ENCODE measurements around the gene CEP41. TPM values are rescaled to one million over a fixed set of nuclear protein-coding genes. Genes with fewer than 3 reads are reported as not detected.

CEP41 gene
- total and polyA plus RNA-seq, 4 donors = 2.3 to 3.5 (median 2.8) TPM

DNA sequence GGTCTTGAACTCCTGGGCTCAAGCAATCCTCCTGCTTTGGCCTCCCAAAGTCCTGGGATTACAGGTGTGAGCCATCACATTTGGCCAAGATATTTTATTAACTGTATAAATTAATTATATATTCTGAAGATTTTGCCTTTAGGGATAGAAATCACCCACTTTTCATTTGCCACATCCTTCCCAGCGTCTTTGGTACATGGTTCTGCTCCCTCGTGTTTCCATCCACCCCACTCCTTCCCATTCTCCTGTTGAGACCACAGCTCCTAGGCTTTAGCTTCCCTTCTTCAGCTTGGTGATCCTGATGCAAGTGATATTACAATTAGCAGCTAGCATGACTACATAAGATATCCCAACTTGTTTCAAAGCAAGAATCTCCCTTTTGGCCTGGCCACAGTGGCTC, 52.1 kb downstream of the CEP41 start:
- H3K9ac ChIP-seq (ENCODE audit: low read depth in 1 of 2, low read length in 2 of 2) = no peak overlapping the region
- H3K4me3 ChIP-seq (ENCODE audit: low read depth in 1 of 3, low read length in 3 of 3) = no peak overlapping the region
- H3K27me3 ChIP-seq (ENCODE audit: control insufficient read depth in 4 of 4, insufficient read depth in 4 of 4, low read length in 3 of 4) = no peaks in the 10 kb centered on the region
- WGBS = 70% methylated on average over 2 of the region's 2 CpGs
- no peak overlapping the region for H3K27ac ChIP-seq (ENCODE audit: low read depth in 1 of 2, low read length in 2 of 2)
- H3K4me1 ChIP-seq (ENCODE audit: control insufficient read depth in 4 of 4, insufficient read depth in 4 of 4, low read length in 3 of 4) = no peaks in the 10 kb centered on the region
- no peak for DNase-seq (ENCODE audit: low spot score)
- H3K9me3 ChIP-seq (ENCODE audit: control insufficient read depth in 4 of 4, low read length in 3 of 4) = no peaks in the 10 kb centered on the region
- H3K36me3 ChIP-seq (ENCODE audit: control insufficient read depth in 4 of 4, insufficient read depth in 3 of 4, low read depth in 1 of 4, low read length in 3 of 4) = no peaks in the 10 kb centered on the region
- no peak for TF ChIP-seq JUND (IDR thresholded peaks at IDR 0.05)
- no peak for TF ChIP-seq SP1 (IDR thresholded peaks at IDR 0.05)
- no peak for TF ChIP-seq TAF1 (conservative IDR thresholded peaks at IDR 0.05)
- no peak for TF ChIP-seq FOXA2 (IDR thresholded peaks at IDR 0.05)

DNA sequence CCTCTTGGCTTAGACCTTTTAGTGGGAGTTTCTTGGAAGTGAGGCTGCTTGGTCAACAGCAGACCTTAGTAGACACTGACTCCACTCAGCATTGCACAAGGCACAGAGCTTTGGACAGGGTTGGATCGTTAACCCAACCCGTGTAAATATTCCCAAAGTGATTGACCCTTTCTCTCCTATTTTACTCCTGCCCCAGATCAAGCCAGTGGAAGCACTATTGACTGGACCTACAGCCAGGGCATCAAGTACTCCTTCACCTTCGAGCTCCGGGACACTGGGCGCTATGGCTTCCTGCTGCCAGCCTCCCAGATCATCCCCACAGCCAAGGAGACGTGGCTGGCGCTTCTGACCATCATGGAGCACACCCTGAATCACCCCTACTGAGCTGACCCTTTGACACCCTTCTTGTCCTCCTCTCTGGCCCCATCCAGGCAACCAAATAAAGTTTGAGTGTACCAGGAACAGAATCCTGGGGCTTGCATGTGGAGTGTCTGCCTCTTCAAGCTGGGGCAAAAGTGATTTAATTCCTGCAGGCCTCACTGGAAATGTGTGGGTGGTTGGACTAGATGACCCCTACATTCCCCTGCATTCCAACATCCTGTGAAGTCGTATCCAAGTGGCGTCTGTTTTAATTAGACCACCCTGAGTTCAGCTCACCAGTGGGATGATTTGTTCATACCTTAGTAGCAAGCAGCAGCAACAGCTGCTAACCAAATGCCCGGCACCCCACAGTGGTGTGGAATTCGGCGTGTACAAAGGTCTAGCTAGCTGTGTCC, 53.0 kb downstream of the CEP41 start:
- 76% methylated on average over 12 of the region's 12 CpGs for WGBS
- Histone ChIP-seq H3K9me3 (ENCODE audit: control insufficient read depth in 4 of 4, low read length in 3 of 4) (no peaks in the 10 kb centered on the region), H3K36me3 (ENCODE audit: control insufficient read depth in 4 of 4, insufficient read depth in 3 of 4, low read depth in 1 of 4, low read length in 3 of 4) (no peaks in the 10 kb centered on the region), H3K27me3 (ENCODE audit: control insufficient read depth in 4 of 4, insufficient read depth in 4 of 4, low read length in 3 of 4) (no peaks in the 10 kb centered on the region), H3K9ac (ENCODE audit: low read depth in 1 of 2, low read length in 2 of 2) (no peak overlapping the region), H3K4me1 (ENCODE audit: control insufficient read depth in 4 of 4, insufficient read depth in 4 of 4, low read length in 3 of 4) (no peaks in the 10 kb centered on the region), H3K4me3 (ENCODE audit: low read depth in 1 of 3, low read length in 3 of 3) (no peak overlapping the region), H3K27ac (ENCODE audit: low read depth in 1 of 2, low read length in 2 of 2) (no peak overlapping the region)
- DNase-seq (ENCODE audit: low spot score) = peak; percentile 16
- TF ChIP-seq RXRA (IDR thresholded peaks at IDR 0.05) (no peak), HNF4A (conservative IDR thresholded peaks at IDR 0.05) (no peak)

DNA sequence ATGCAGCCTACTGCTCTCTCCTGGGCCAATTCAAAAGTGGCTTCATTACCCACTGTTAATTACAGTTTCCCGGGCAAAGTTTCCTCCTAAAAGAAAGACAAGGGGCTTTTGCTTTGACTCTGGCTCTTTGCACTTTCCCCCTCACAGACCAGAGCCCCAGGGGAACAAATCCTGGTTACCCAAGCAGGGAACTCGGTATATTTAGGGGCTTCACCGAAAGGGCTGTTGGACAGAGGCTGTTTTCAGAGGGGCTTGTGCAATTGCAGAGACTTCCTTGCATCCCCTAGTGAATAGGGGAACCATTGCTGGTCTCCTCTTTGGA, 53.5 kb downstream of the CEP41 start:
- no peak overlapping the region for H3K9ac ChIP-seq (ENCODE audit: low read depth in 1 of 2, low read length in 2 of 2)
- no peaks in the 10 kb centered on the region for H3K27me3 ChIP-seq (ENCODE audit: control insufficient read depth in 4 of 4, insufficient read depth in 4 of 4, low read length in 3 of 4)
- WGBS = 93% methylated on average over 3 of the region's 3 CpGs
- H3K36me3 ChIP-seq (ENCODE audit: control insufficient read depth in 4 of 4, insufficient read depth in 3 of 4, low read depth in 1 of 4, low read length in 3 of 4) = no peaks in the 10 kb centered on the region
- peak; percentile 9 for DNase-seq (ENCODE audit: low spot score)
- no peak overlapping the region for H3K4me3 ChIP-seq (ENCODE audit: low read depth in 1 of 3, low read length in 3 of 3)
- TF ChIP-seq, protein P1, sequence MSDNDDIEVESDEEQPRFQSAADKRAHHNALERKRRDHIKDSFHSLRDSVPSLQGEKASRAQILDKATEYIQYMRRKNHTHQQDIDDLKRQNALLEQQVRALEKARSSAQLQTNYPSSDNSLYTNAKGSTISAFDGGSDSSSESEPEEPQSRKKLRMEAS (IDR thresholded peaks at IDR 0.05) = no peak
- TF ChIP-seq HNF4A (conservative IDR thresholded peaks at IDR 0.05) = no peak
- no peak for TF ChIP-seq SP1 (IDR thresholded peaks at IDR 0.05)
- H3K9me3 ChIP-seq (ENCODE audit: control insufficient read depth in 4 of 4, low read length in 3 of 4) = no peaks in the 10 kb centered on the region
- no peaks in the 10 kb centered on the region for H3K4me1 ChIP-seq (ENCODE audit: control insufficient read depth in 4 of 4, insufficient read depth in 4 of 4, low read length in 3 of 4)
- no peak overlapping the region for H3K27ac ChIP-seq (ENCODE audit: low read depth in 1 of 2, low read length in 2 of 2)

DNA sequence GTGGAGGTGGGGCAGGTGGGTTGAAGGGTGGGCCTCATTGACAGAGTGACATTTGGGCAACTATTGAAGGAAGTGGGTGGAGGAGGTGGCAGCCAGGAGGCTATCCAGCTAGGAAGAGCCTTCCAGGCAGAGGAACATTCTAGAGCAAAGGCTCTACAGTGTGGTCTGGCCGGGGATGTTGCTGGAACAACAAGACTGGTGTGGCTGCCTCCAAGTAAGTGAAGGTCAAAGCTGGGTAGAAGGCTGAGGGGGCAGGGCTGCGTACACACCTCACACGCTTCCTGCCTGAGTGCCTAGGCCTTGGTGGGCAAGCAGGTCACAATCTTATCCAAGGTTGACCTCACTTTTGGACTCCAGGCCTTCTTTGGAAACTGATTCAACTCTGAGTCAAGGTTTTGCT, 53.9 kb downstream of the CEP41 start:
- no peak overlapping the region for H3K4me3 ChIP-seq (ENCODE audit: low read depth in 1 of 3, low read length in 3 of 3)
- TF ChIP-seq HNF4A (conservative IDR thresholded peaks at IDR 0.05) = no peak
- TF ChIP-seq, protein P2, sequence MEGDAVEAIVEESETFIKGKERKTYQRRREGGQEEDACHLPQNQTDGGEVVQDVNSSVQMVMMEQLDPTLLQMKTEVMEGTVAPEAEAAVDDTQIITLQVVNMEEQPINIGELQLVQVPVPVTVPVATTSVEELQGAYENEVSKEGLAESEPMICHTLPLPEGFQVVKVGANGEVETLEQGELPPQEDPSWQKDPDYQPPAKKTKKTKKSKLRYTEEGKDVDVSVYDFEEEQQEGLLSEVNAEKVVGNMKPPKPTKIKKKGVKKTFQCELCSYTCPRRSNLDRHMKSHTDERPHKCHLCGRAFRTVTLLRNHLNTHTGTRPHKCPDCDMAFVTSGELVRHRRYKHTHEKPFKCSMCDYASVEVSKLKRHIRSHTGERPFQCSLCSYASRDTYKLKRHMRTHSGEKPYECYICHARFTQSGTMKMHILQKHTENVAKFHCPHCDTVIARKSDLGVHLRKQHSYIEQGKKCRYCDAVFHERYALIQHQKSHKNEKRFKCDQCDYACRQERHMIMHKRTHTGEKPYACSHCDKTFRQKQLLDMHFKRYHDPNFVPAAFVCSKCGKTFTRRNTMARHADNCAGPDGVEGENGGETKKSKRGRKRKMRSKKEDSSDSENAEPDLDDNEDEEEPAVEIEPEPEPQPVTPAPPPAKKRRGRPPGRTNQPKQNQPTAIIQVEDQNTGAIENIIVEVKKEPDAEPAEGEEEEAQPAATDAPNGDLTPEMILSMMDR (IDR thresholded peaks at IDR 0.05; ENCODE audit: low read depth, low read length, missing input control) = no peak
- TF ChIP-seq, protein P3, sequence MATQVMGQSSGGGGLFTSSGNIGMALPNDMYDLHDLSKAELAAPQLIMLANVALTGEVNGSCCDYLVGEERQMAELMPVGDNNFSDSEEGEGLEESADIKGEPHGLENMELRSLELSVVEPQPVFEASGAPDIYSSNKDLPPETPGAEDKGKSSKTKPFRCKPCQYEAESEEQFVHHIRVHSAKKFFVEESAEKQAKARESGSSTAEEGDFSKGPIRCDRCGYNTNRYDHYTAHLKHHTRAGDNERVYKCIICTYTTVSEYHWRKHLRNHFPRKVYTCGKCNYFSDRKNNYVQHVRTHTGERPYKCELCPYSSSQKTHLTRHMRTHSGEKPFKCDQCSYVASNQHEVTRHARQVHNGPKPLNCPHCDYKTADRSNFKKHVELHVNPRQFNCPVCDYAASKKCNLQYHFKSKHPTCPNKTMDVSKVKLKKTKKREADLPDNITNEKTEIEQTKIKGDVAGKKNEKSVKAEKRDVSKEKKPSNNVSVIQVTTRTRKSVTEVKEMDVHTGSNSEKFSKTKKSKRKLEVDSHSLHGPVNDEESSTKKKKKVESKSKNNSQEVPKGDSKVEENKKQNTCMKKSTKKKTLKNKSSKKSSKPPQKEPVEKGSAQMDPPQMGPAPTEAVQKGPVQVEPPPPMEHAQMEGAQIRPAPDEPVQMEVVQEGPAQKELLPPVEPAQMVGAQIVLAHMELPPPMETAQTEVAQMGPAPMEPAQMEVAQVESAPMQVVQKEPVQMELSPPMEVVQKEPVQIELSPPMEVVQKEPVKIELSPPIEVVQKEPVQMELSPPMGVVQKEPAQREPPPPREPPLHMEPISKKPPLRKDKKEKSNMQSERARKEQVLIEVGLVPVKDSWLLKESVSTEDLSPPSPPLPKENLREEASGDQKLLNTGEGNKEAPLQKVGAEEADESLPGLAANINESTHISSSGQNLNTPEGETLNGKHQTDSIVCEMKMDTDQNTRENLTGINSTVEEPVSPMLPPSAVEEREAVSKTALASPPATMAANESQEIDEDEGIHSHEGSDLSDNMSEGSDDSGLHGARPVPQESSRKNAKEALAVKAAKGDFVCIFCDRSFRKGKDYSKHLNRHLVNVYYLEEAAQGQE (IDR thresholded peaks at IDR 0.05) = no peak
- no peak for TF ChIP-seq HNF4G (IDR thresholded peaks at IDR 0.05)
- TF ChIP-seq JUND (IDR thresholded peaks at IDR 0.05) = no peak
- no peaks in the 10 kb centered on the region for H3K9me3 ChIP-seq (ENCODE audit: control insufficient read depth in 4 of 4, low read length in 3 of 4)
- H3K36me3 ChIP-seq (ENCODE audit: control insufficient read depth in 4 of 4, insufficient read depth in 3 of 4, low read depth in 1 of 4, low read length in 3 of 4) = no peaks in the 10 kb centered on the region
- H3K4me1 ChIP-seq (ENCODE audit: control insufficient read depth in 4 of 4, insufficient read depth in 4 of 4, low read length in 3 of 4) = no peaks in the 10 kb centered on the region
- H3K9ac ChIP-seq (ENCODE audit: low read depth in 1 of 2, low read length in 2 of 2) = no peak overlapping the region
- no peaks in the 10 kb centered on the region for H3K27me3 ChIP-seq (ENCODE audit: control insufficient read depth in 4 of 4, insufficient read depth in 4 of 4, low read length in 3 of 4)
- no peak overlapping the region for H3K27ac ChIP-seq (ENCODE audit: low read depth in 1 of 2, low read length in 2 of 2)
- peak; percentile 13 for DNase-seq (ENCODE audit: low spot score)
- 98% methylated on average over 3 of the region's 3 CpGs for WGBS
